Measurements from ENCODE around the gene SPOCK1.
"Not testable (repeated sequence)": the region's sequence is repeated elsewhere in the genome, so short reads cannot be mapped to it uniquely, and the experiment has no call there.

SPOCK1 gene

DNA sequence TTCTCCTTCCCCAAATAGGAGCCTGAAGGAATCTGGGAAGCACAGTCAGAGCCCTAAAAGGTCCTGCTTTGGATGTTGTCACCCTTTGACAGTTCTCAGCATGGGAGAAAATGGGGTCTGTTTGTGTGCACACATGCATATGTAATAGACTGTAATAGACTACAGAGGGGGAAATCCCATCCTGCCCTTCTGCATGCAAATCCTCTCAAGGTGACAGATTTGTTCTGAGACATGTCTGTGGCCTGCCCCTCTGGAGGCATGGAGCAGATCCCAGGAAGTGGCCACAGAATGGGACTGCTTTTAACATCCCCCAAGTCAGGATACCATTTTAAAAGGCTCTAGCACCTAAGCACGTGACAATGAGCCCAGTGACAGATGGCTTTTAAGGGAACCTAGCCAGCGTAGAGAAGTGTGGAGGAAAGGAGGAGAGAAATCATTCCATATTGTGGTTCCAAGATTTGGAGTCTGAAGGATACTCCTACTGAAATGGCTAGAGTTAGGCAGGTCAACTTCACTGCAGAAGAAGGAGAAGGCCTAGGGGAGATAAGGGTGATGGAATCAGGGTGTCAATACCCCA lies 483.5 kb downstream of the SPOCK1 start:
- ATAC-seq: no peak

DNA sequence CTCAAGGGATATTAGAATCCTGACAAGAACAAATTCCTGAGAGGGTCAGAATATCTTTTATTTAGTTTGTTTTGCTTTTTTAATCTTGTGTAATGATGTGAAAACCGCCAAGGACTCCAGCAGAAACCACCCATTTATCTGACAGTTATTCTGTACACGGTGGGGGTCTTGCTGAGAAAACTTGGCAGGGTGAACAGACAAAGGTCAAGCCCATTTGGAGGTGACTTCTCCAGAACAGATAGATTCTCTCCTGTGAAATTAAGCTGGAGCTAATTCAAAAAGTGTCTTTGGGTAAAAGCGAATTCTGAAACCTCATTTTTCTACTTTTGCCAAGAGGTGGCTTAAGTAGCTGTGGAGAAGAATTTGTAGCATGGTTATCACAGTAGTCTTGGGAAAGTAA lies 484.4 kb downstream of the SPOCK1 start:
- no peak for DNase-seq
- no peak for ATAC-seq

More for the DNA sequence above, 483.5 kb downstream of the SPOCK1 start:
- no peak for DNase-seq

DNA sequence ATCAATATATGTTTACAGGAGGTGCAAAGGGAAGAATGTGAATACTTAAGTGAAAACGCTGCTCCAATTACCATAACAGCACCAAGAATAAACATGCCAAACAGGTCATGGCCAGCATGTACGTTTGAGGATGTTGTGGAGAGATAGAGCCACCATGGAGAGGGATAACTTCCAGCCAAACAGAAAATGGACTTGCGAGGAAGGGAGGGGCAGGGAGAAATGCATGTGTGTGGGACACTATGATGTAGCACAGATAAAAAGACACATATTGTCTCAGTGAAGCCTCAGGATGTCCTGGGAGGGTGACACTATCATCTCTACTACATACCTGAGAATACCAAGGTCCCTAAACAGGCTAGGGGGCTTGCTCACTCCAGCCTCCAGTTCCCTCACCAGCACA lies 488.9 kb downstream of the SPOCK1 start:
- ATAC-seq (no peak), DNase-seq (no peak)

DNA sequence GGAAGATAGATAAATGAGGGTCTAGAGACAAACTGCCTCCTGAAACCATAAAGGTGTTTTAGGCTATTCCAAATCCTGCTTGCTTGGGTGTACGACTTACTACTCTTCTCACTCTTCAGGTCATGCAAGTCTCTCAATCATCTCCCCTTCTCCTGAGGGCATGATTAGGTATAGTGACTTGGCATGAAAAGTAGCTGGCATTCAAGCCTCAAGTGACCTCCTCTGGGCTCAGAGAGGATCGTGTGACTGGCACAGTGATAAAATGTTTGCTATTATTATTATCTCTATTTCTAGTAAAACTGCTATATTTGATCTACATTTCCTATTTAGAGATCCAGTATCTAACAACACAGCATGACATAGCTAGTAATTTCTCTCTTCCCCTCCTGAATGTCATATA lies 494.8 kb downstream of the SPOCK1 start:
- no peak for ATAC-seq
- DNase-seq: no peak

DNA sequence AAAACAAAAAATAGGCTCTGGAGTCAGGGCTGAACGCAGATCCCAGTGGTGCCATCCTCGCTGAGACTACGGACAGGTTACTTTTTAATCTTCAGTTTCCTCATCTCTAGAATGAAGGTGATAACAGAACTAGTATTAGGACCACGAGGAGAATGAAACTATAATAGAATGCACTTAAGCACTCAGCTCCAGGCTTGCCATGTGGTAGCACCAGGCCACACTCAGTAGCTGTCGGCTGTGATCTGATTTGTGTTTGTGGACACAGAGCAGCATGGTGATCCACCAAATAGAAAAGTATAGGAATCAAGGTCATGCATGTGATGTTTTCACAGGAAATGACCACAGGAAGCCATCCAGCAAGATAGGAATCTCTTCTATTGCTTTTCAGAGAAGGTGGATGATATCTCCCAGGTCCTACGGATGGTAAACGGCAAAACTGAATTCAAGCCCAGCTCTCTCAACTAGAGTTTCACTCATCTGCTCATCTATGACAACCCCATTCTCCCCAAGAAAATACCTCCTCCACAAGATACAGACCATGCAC lies 498.0 kb downstream of the SPOCK1 start:
- DNase-seq (no peak), ATAC-seq (no peak)

DNA sequence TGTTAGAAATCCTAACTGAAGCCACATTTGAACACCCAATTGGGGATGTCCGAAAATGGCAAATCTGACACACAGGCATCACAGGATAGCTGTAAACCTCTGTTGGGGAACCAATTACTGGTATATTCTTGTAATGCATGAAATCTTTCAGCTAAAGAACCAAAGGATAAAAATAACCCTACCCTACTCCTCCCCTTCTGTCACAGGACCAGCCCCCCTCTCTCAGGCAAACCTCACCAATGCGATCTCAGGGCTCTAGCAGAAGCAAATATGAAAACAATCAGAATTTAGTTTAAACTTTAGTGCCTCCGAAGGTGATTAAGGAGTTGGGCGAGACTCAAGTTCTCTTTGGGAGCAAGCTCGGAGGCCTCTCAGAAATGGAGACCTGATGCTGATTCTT lies 499.3 kb downstream of the SPOCK1 start:
- ATAC-seq (no peak), DNase-seq (no peak)

DNA sequence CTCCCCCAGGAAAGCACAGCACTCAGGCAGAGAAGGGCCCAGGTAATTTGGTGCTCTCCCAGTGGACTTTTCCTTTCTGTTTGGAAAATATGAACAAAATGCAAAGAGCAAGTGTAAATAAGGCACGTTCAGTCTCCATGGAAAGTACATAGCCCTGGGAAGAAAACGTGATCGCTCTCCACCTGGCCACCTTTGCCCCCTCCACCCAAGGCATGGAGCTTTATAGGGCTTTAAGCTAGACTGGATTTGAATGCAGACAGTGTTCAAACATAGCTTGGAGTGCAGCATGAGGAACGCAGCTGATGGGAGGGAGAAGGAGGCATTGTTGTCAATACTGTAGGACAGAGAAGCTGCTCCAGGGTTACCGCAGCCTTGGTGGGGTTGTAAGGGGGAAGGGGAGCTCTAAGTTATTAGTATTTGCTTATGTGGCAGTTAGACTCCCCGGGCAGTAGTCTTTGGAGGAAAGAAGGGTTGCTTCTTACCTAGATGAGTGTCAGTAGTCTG lies 500.2 kb downstream of the SPOCK1 start:
- DNase-seq: no peak

DNA sequence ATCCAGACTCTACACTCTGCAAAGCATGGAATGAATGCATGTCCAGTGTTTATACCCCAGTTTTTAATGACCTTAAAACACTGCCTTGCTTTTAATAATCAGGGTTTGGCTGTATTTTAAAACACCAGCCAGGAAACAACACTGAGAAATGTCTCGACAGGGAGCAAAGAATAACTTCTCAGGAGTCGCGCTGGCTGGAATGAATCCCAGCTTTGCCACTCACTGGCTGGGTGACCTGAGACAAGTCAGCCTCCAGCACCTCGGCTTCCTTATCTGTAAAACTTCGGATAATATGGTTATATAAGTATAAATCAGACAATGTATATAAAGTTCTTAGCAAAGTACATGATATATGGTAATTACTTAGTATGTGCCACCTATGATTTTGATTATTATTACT lies 505.0 kb downstream of the SPOCK1 start:
- no peak for DNase-seq
- no peak for ATAC-seq

More for the DNA sequence above, 500.2 kb downstream of the SPOCK1 start:
- no peak for ATAC-seq

DNA sequence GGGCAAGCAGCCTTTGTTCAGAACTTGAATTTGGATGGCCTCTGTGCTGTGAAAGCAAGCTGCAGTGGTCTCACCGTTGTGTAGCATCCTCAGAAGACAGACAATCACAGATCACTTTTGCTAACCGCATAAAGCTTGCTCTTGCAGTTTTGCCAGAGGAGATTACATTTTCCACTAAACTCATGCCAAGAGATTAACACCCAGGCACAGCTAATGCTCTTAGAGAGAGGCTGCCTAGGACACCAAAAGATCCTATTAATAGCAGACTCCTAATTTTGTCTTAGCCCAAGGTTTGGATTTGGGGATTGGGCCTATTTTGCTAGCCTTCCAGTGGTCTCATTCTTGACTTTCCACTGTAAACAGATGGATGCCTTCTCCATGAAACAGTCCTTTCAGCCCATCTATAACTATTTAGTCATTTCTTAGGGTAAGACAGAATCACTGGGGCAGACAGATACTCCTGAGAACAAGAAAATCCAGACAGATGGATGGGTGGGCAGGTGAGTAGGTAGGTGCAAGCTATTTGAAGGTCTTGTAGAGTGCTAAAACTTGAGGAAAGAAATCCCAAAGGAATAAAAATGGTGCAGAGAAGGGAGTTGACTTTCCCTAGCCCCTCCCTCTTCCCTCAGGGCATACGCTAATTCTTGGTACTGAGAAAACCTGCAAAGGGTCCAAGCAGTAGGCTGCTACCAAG lies 506.2 kb downstream of the SPOCK1 start:
- ATAC-seq (no peak), DNase-seq (no peak)

DNA sequence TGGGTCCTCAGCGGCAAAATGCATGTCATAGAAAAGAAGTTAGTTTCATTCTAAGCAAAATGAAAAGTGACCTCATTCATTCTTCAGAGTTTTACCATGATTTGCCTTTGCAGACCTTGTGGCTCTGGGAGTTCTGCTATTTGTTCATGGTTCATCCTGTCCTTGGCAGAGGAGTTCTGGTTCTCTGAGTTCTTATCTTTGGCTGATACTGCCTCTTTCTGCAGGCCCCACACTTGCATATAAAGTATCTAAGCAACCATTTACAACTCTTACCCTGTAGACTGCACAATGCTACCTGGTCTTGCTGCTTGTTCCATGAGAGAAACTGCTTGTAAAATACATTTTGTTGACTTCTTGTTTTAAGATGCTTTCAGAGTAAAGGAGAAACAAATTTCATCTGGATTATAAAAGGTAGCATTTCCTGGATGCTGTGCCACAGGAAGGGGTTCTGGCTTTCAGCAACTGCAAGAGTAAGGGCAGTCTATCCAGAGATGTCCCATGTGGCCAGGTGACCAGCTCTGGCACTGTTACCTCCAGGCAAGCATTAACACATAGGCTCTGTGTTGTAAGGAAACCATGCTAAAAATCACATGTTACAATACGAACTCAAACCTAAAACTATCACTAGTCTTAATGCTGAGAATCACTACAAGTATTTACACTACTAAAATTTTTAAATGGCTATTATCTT lies 513.2 kb downstream of the SPOCK1 start:
- no peak for ATAC-seq
- no peak for DNase-seq

DNA sequence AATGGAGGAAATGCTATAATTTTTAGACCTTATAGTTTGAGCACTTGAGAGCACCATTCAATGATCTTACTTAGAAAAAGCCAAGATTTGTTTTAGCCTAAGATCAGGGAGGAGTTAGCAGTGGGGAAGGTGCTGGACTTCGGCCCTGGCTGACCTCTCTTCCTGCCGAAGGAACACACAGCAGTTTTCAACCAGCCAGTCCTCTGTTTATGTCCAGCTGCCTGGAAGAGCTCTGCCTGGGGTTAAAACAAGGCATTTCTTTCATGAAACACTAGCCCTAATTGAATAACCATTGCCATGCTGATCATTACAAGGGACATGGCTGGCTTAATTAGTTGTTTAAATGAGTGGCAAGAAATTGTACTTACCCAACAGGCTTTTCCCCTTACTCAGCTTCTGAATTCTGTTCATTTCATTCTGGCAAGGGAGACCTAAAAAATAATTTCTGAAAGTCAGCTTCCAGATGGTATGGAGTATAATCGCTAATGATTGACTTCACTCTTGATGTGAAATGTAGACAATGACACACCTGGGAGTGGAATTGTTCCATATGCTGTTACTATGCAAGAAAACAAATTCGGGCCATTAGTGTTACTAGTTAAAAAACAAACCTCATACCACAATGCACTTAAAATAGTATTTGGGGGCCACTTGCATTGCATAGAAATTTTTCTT lies 514.2 kb downstream of the SPOCK1 start:
- DNase-seq: no peak
- ATAC-seq: no peak

DNA sequence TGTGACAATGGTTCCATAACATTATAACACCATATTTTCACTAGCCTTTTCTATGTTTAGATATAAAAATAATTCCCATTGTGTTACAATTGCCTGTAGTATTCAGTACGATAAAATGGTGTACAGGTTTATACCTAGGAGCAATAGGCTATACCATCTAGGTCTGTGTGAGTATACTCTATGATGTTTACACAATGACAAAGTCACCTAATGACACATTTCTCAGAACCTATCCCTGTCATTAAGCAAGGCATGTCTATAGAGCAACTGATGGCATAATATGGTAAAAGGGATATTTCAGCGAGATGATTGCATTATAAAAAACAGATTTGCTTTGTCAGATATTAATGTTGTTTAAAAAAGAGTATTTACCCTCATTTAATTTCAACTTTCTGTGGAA lies 517.2 kb downstream of the SPOCK1 start:
- ATAC-seq: no peak
- no peak for DNase-seq

DNA sequence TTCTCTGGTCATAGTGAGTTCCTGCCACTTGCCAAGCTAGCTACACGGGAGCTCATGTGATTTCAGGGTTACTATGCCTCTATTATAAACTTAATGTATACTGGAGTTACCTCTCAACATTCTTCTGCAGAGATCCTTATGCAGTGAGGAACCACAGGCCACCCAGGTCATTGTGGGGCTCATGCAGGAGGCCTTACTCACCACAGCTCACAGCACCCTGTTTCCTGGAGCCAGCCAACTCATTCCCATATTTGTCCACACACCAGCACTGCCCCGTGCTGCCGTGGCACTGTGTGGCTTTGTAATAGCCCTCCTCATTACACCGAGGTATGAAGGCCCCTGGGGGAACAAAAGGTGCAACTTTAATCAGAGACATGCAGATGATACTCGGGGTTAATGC lies 520.0 kb downstream of the SPOCK1 start:
- ATAC-seq: no peak

DNA sequence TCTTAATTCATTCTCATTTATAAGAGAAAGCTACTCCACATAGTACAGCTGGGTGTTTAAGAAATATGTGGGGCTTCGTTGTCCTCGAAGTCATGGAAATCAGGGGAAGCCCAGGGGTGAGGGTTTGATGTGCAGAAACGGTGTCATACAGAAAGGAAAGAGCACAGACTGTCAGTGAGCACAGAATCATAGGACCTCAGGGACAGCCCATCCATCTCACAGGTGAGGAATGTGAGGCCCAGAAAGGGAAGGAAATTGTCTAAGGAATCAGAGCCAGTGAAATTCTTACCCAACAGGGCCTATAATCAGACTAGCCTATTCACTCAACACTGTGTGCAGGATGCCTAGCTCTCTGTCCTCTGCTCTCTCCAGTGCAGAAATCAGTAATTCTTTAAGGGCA lies 535.6 kb downstream of the SPOCK1 start:
- ATAC-seq (no peak), DNase-seq (no peak)

More for the DNA sequence above, 520.0 kb downstream of the SPOCK1 start:
- DNase-seq: no peak

DNA sequence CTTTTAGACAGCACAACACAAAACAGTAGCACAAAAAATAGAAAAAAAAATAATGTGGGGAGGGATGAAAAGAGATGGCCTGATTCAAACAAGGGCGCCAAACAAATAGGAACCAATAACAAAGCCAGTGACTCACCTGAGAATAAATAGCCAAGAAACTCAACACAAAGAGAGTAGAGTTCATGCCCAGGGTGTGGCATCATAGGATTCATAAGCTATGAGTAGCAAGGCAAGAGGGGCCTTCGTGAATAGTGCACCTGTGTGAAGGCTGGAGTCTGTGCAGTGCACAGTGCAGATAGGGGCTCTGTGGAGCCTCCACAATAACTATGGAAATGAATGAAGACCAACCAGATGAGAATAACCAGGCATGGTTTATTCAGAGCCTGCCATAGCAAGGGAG lies 541.7 kb downstream of the SPOCK1 start:
- ATAC-seq (no peak), DNase-seq (no peak)

DNA sequence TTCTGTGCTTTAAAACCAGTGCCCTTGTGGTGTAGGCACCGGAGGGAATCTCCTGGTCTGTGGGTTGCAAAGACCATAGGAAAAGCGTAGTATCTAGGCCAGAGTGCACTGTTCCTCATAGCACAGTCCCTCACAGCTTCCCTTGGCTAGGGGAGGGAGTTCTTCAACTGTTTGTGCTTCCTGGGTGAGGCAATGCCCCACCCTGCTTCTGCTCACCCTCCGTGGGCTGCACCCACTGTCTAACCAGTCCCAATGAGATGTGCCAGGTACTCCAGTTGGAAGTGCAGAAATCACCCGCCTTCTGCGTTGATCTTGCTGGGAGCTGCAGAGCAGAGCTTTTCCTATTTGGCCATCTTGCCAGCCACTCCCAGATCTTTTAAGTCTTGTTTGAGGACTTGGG lies 545.0 kb downstream of the SPOCK1 start:
- ATAC-seq: not testable (repeated sequence)

DNA sequence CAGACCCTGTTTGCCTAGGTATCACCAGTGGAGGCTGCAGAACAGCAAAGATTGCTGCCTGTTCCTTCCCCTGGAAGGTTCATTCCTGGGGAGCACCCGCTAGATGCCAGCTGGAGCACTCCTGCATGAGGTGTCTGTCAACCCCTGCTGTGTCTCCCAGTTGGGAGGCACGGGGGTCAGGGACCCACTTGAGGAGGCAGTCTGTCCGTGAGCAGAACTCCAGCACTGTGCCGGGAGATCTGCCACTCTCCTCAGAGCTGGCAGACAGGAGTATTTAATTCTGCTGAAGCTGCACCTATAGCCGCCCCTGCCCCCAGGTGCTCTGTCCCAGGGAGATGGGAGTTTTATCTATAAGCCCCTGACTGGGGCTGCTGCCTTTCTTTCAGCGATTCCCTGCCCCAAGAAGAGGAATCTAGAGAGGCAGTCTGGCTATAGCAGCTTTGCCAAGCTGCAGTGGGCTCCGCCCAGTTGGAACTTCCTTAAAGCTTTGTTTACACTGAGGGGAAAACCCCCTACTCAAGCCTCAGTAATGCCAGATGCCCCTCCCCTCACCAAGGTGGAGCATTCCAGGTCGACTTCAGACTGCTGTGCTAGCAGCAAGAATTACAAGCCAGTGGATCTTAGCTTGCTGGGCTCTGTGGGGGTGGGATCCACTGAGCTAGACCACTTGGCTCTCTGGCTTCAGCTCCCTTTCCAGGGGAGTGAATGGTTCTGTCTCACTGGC lies 545.6 kb downstream of the SPOCK1 start:
- not testable (repeated sequence) for ATAC-seq

More for the DNA sequence above, 545.0 kb downstream of the SPOCK1 start:
- DNase-seq: not testable (repeated sequence)

DNA sequence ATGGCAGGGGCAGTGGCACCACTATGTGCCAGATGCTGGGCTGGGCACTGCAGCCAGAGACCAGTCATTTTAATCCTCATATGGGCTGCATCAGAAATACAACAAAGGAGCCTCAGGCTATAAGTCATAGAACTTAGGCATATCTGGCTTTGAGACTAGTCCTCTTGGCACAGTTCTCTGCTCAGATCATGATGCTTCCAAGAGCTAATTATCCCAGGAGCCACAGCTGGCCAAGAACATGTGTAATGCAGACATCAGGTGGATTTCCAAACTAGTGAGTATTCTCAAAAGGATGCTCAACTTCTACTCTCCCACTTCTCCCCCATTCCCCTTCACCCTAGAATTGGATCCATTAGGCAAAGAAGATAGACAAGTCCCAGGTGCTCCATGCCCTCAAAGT lies 571.6 kb downstream of the SPOCK1 start:
- DNase-seq (no peak), ATAC-seq (no peak)

More for the DNA sequence above, 545.6 kb downstream of the SPOCK1 start:
- not testable (repeated sequence) for DNase-seq

DNA sequence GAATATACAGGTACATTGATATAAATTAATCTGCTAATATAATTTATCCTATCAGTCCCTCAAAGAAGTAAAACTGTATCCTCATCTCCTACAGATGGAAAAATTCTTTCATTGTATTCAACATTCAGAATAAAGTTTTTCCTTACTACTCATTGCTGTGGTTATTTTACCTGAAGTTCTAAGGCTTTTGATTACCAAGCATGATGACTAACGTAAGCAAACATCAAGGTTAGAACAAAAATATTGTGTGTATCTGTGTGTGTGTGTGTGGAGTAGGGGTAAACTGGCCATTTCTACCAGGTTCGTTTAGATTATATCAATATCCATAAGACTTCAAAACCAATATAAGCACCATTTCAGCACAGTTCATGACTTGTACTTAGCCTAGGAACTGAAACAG lies 573.1 kb downstream of the SPOCK1 start:
- ATAC-seq: no peak
- no peak for DNase-seq

Data from stimulated activated naive CD8-positive, alpha-beta T cell treated with anti-CD3 and anti-CD28 coated beads, Interleukin-15, Interleukin-2, amounts not matched to agents 100 U/mL and 50 U/mL, for 24 hours (primary cell).